GM19463 (cell line): ENCODE data around the gene LRRFIP1.
"Not testable (repeated sequence)": the region's sequence is repeated elsewhere in the genome, so short reads cannot be mapped to it uniquely, and the experiment has no call there.

ENCODE experiments used
- ATAC-seq: cut with Tn5 transposase; IDR thresholded peaks from one replicate; pipeline ENCODE4 v1.9.1; 2021; ENCODE audit warnings: mild to moderate bottlenecking, moderate library complexity; ENCODE audit not compliant: unreplicated experiment

The LRRFIP1 gene

GRCh38 chr2:237763812-237764211 is 136.4 kb downstream of the LRRFIP1 start:
- no peak for ATAC-seq

- ATAC-seq: not testable (repeated sequence)
These were observed 137.7 kb downstream of the LRRFIP1 start for GRCh38 chr2:237765122-237765521.

DNA sequence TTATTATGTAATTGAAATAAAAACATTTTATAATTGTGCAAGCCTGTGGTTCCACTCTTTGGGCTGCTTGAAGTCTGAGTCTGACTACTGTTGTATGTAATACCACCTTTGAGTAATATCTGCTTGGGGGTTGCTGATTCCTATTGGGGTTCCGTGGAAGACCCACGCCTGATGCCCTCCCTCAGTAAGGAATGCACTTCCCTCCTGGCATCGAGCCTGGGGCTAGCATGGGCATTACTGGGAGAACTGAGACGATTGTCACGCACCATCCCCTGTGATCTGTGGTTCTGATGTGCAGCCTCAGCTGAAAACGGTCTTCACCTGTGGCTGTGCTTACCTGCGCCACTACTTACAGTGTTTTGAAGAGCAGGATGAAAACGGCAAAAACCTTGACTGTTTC is 138.5 kb downstream of the LRRFIP1 start:
- ATAC-seq: no peak

DNA sequence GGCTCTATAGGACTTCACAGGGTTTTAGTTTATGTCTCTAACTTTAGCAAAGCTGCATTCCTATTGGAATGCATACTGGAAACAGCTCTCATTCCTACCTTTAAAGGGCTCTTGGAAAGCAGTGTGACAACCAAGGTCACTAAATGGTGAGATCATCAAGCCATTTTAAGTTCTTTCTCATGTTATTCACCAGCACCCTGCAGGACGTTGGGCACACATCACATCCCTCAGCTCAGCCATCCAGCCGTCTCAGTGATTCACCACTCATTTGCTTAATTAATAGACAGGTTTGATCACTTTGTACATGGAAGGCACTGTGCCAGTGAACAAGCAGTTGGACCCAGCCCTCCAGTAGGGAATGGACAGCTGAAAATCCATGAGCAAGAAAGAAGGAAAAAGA is 139.0 kb downstream of the LRRFIP1 start:
- no peak for ATAC-seq

- ATAC-seq: no peak
These were observed 145.1 kb downstream of the LRRFIP1 start for GRCh38 chr2:237772513-237772912.

GRCh38 chr2:237773826-237774225 is 146.4 kb downstream of the LRRFIP1 start:
- ATAC-seq: no peak

- ATAC-seq: no peak
These were observed 147.6 kb downstream of the LRRFIP1 start for GRCh38 chr2:237774811-237775553.

DNA sequence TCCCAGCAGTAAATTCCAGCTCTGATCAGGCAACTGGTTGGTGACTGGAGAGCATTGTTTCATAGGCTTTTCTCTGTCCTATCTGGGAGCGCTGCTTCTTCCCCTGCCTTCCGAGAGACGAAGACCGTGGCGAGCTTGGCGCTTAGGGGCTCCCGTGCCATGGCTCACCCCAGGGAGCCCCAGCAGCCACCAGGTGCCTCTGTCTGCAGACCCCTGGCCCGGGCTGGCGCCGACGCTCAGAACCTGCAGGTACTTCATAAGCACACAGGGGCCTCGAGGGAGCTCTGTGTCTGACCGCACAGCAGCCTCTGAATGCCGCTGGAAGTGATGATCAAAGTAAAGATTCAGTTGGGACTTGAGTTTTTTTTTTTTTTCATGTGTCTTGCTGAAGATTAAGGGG is 152.1 kb downstream of the LRRFIP1 start:
- no peak for ATAC-seq

DNA sequence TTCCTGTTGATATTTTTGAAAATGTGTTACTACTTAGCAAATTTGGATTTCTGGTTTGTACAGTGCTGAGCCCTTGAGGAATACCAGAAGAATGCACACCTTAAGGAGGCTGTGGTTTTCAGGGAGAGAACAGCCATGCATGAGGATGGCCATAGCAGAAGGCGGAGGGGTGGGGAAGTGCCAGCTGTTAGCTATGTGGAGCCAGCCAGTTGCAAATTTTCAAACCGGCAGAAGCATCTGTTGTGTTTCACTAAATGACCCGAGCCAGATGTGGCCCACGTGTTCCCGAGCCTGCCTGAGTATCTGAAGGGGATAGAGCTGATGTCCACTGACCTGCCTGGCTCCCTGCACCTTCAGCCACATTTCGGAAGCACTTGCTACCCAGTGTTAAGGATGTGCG is 154.8 kb downstream of the LRRFIP1 start:
- ATAC-seq: no peak

GRCh38 chr2:237783678-237784077 is 156.3 kb downstream of the LRRFIP1 start:
- not testable (repeated sequence) for ATAC-seq

- no peak for ATAC-seq
These were observed 159.5 kb downstream of the LRRFIP1 start for GRCh38 chr2:237786936-237787335.

DNA sequence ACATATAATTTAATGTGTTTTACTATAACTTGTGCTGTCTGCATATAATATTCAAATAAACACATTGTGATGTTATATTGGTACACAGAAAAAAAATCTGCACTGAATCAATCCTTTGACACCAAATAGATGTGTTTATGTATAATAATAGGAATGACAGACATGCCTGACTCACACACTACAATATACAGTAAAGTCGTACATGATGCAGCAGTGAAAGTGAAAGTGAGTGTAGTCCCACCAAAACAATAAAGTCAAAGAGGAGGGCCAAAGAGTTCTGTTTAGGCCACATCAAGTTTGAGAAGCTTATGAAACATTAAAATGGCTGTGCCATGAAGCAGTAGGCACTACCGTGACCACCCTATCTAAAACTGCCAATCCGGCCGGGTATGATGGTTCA is 163.0 kb downstream of the LRRFIP1 start:
- no peak for ATAC-seq

- no peak for ATAC-seq
These were observed 164.8 kb downstream of the LRRFIP1 start for GRCh38 chr2:237791977-237792727.

GRCh38 chr2:237797253-237797652 is 169.9 kb downstream of the LRRFIP1 start:
- no peak for ATAC-seq

- no peak for ATAC-seq
These were observed 171.1 kb downstream of the LRRFIP1 start, which contains the start of gene RBM44 for GRCh38 chr2:237798236-237799059. TSS of gene RBM44 (plus strand) at chr2:237798779. CDS start at chr2:237813610, 14,831 bp downstream.

DNA sequence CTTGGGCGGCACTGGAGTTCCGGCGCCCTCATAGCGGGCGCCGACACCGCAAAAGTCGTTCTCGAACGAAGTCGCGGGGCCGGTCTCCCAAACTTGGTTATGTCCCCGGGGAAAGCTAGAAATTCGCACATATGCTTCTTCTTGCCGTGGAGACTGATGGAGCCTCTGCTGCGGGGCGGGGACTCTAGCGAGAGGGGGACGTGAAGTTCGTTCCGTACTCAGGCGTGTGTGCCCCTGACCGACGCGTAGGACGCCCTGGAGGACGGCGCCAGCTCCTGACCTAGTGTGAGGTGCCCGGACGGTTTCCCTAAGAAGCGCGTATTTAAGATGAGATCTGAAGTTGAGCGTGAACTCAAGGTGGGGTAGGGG is 171.7 kb downstream of the LRRFIP1 start:
- ATAC-seq: no peak

- no peak for ATAC-seq
These were observed 174.1 kb downstream of the LRRFIP1 start for GRCh38 chr2:237801466-237801865.

DNA sequence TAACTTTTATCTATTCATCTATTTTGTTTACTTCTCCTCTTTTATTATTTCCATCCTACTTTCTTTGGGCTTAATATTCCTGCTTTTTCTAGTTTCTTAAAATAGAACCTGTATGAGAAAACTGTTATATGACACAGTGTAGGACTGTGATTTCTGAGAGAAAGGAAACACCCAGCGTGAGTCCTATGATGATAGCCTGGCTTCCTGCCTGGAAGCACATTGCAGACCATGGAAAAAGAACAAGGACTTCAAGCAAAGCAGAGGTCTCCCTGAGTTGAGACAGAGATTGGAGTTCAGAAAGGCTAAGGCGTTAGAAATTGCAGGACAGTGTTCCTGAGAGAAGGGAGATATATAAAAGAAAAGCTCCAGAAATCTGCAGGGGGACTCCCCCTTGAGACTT is 178.9 kb downstream of the LRRFIP1 start:
- no peak for ATAC-seq

DNA sequence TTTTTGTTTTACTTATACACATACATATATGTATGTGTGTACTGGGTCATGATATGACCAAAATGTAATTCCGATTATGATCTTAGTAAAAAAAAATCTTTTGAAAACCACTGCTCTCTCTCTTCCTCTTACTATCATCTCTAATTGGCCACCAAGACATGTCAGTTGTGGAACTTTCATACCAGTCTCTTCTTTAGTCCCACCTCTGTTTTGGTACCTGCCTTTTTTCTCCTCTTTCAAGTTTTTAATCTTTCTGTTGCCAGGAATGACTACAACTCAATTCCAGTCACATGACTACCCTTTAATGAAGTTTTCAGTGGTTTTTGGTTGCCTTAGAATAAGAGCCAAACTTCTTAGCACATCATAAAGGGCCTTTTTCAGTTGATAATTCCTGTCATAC is 188.2 kb downstream of the LRRFIP1 start:
- ATAC-seq: no peak

- no peak for ATAC-seq
These were observed 189.1 kb downstream of the LRRFIP1 start for GRCh38 chr2:237816531-237816930.

- no peak for ATAC-seq
These were observed 190.7 kb downstream of the LRRFIP1 start for GRCh38 chr2:237818066-237818473.
